Ramos (cell line): Measurements from ENCODE around the gene LHFPL6.

ENCODE experiments used
- in situ Hi-C: fragments of 300-500 bp; cut with MboI; formaldehyde crosslinking; loops from one replicate; pipeline ENCODE4 v1.14.3; 2022; ENCODE audit warnings: low sequenced_read_pairs; ENCODE audit not compliant: unreplicated experiment

Gene LHFPL6

DNA sequence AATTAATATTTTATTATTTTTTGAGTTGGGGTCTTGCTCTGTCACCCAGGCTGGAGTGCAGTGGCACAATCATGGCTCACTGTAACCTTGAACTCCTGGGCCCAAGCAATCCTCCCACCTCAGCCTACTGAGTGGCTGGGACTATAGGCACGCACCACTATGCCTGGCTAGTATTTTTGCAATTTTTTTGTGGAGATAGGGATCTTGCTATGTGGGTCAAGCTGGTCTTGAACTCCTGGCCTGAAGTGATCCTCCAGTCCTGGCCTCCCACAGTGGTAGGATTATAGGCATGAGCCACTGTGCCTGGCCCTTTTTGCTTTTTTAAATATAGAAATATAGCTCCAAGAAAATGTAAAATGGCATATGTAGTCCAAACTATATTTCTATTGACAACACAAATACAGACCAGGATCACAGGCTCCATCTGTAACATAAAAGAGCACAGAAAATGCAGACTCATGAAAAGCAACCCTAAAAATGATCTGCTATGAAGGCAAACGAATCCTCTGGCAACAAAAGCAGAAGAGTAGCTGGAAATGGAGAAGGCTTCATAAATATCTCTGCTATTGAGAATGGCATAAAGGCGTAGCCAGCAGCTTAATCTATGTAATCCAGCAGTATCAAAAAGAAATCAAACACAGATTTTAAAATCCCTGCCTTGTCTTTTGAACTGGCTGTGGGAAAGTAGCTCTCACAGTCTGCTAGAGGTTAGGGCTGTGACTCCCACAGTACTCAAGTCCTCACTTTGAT lies 200.6 kb downstream of the LHFPL6 start:
- in situ Hi-C loops: loop anchor here (25.0 kb wide), 1 partner anchor 210 kb away; the partner anchor contains the start of gene LHFPL6

- in situ Hi-C loops: loop anchor here (25.0 kb wide), 1 partner anchor 211 kb away; the partner anchor contains the start of gene LHFPL6
These were observed 201.2 kb downstream of the LHFPL6 start for GRCh38 chr13:39401756-39402155.

- in situ Hi-C loops: loop anchor here (25.0 kb wide), 1 partner anchor 211 kb away; the partner anchor contains the start of gene LHFPL6
These were observed 201.8 kb downstream of the LHFPL6 start for GRCh38 chr13:39401046-39401705.

DNA sequence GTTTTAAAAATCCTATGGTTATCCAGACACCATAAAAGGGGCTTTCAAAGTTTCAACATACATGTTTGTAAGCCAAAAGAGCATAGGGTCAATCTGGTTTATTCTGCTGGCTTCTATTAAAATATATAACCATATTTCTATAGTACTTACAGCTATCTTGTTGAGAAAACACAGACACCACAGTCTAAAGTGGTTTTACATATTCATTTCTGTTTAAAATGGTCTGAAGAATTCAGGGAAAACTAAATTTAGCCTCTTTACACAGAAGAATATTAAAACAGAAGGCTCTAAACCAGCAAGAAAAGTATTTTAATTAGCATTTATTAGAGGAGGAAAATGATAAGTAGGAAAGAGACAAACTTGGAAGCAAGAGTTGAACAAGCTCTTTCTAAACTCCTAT lies 203.9 kb downstream of the LHFPL6 start:
- in situ Hi-C loops: no loop called here

- in situ Hi-C loops: no loop called here
These were observed 205.1 kb downstream of the LHFPL6 start for GRCh38 chr13:39397896-39398265.

GRCh38 chr13:39397226-39397895 lies 205.6 kb downstream of the LHFPL6 start:
- in situ Hi-C loops: no loop called here

- in situ Hi-C loops: no loop called here
These were observed 208.0 kb downstream of the LHFPL6 start for GRCh38 chr13:39394796-39395678.

DNA sequence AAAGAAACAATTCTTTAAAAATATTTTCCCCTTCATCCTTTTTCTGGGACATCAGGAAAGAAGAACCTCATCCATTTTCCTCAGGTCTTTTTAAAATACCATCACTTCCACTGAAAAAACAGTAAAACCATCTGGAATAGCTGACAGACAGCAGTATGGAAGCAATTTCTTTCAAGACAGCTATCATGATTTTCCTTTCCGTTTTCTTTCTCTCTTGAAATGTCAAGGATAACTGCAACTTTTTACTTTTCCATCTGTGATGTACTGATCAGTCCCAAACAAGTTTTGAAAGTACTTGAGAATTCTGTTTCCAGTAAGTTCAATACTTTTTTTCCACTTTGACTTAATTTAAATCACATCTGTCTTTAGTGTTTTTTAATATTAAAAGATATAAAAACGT lies 211.2 kb downstream of the LHFPL6 start:
- in situ Hi-C loops: no loop called here

DNA sequence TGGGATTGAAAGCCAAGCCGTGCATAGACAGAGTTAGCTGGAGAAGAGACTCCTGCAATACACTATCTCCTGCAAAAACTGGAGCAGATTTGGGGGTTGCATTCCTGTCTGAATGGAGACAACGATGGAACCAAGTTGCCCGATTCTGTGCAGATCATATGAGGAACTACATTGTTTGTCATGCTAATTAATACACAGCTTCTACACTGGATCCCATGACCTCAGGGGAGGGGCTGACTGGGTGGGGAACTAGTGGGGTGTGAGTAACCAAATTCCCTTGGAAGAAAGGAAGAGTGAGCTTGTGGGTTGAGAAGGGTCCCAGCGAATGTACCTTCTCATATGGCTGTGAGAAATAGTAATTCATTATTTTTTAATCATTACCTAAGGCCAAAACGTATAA lies 214.0 kb downstream of the LHFPL6 start:
- in situ Hi-C loops: no loop called here

- in situ Hi-C loops: no loop called here
These were observed 217.3 kb downstream of the LHFPL6 start for GRCh38 chr13:39385621-39386231.

DNA sequence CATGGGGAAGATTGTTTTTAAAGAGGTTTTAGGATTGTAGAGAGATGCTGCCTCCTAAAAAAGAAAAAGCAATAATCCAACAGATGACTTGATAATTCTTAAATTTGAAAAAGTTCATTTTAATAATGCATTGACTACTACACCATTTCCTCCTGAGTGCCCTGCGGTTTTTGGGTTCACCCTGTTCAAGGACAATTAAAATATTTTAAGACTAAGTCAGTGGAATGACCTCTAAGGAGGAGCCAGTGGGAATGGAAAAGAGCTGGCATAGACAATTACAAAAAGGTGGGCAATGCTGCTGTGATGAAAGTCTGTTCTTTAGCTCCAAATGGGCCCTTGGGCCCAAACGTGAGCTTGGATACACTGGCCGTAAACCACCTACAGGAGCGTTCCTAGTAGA lies 217.8 kb downstream of the LHFPL6 start:
- in situ Hi-C loops: no loop called here

DNA sequence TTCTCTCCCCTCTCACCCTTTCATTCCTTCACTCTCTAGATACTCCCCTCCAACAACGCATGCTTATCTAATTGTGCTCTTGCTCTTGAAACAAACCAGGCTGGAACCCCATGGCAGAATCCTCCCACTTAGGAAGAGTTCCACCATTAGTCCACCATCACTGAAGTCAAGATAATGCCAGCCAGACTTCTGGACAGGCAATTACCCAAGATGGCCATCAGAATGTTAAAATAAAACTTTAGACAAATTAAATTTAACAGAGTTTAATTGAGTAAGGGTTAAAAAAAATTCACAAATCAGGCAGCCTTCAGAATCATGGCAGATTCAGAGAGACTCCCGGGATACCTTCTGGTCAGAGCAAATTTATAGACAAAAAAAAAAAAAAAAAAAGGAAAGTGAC lies 221.5 kb downstream of the LHFPL6 start:
- in situ Hi-C loops: no loop called here

DNA sequence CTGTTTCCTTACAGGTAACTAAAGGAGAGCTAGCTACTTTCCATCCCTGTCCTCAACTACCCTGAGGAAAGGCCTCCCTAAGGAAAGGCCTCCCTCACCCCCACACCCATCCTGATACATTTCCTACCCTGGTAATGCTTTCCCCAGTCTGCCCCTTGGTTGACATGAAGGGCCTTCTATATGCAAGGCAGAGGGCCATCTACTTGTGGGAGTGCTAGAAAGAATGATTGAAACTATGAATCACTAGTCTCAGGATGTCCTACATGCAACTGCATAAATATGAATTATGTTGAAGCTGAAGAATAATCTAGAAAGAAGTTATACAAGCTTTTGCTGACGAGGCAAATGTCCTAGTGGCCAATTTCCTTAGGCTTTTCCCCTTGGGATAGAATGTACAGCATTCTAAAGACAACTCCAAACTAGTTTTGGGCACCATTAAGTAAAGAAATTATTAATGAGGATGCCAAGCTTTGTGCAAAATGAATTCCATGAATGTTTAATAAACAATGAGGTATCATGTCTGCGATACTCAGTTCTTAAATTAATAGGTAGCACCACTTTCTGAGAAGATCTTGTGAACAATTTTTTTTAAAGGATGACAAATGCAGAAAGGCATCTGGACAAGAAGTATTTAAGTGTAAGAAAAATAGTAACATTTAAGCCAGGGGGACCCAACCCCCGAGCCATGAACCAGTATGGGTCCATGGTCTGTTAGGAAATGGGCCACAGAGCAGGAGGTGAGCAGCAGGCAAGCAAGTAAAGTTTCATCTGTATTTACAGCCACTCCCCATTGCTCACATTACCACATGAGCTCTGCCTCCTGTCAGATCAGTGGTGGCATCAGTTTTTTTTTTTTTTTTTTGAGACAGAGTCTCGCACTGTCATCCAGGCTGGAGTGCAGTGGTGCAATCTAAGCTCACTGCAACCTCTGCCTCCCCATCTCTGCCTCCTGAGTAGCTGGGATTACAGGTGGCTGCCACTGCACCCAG lies 223.0 kb downstream of the LHFPL6 start:
- in situ Hi-C loops: no loop called here

DNA sequence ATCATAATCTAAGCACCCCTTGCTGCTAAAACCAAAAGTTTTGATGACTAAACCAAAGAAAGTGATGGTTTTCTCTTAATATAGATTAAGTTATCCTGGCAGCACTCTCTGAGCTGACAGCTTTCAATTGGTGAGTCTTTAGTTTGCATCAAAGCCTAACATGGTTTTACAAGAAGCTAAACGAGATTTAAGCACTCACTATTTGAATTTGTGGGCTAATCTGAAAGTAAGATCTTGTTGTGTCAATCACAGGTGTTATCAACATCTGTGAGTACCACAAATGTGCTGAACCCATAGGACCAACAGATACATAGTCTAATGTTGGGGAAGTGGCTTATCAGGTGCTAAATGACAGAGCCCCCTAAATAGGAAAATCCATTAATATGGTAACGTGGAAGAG lies 223.9 kb downstream of the LHFPL6 start:
- in situ Hi-C loops: no loop called here

DNA sequence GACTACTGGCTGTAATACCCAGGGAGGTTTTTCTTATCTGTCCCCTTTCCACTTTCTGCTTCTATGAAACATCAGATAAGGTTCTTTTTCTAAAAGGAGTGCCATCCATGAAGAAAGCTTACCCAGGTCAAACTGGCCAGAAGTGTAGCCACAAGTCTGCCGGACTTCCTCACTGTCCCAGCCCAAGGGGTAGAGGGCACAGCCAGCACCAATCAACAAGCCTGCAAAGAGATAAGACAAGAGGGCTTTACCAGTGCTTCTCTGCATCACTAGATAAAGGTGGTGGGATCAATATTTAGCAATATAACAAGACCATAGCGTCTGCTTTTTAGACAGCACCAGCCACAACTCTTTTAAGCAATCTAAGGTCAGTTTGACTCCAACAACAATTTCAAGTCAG lies 224.7 kb downstream of the LHFPL6 start:
- in situ Hi-C loops: no loop called here

- in situ Hi-C loops: no loop called here
These were observed 225.3 kb downstream of the LHFPL6 start for GRCh38 chr13:39377699-39378098.

DNA sequence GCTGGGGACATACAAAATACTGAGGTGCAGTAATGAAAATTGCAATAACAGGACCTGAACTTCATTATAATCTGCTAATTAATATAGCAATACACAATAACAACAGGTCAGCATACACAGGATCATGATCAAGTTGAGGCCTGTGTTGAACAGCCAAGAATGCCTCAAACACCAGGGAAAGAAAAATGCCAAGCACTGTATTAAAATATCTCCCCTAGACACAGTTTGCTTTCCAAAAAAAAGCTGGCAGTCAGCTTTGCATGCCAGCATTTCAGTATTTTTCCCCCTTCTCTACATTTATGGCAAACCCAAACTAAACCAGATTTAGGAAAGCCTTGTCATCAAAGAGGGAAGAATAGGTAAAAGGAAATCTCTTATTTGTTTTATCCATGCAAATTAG lies 226.9 kb downstream of the LHFPL6 start:
- in situ Hi-C loops: no loop called here

DNA sequence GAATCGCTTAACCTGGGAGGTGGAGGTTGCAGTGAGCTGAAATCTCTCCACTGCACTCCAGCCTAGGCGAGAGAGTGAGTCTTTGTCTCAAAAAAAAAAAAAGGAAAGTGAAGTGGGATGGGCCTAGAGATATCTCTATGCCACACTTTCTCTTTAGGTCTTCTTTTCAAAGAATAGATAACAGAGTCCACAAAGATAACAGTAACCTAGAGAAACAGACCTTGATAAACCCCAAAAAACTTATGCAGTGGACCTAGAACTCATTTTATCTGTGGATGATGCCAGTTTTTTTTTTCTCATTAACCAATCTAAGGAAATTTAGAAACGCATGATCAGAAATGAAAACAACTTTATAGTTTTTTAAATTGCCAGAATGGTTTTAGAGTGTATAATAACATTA lies 227.4 kb downstream of the LHFPL6 start:
- in situ Hi-C loops: no loop called here

- in situ Hi-C loops: no loop called here
These were observed 228.2 kb downstream of the LHFPL6 start for GRCh38 chr13:39374741-39375189.
